ENCODE measurements around the gene CBLB. TPM values are rescaled to one million over a fixed set of nuclear protein-coding genes. Genes with fewer than 3 reads are reported as not detected.
"Not testable (repeated sequence)": the region's sequence is repeated elsewhere in the genome, so short reads cannot be mapped to it uniquely, and the experiment has no call there.

CBLB gene
- total and polyA plus RNA-seq, 2 experiments from 2014 or later: 36.6 to 41.9 TPM

GRCh38 chr3:105764378-105765307 lies 104.2 kb downstream of the CBLB start:
- peaks cover 41% of the 10 kb centered on the region; the same call in 1 of the 2 replicates for H3F3A ChIP-seq (ENCODE audit: insufficient read depth)
- no peak overlapping the region for H3K4me2 ChIP-seq (ENCODE audit: unreplicated experiment)
- no peak for TF ChIP-seq EZH2phosphoT487 (IDR thresholded peaks at IDR 0.05; ENCODE audit: insufficient read depth, low read depth)
- no peak for TF ChIP-seq EZH2 (IDR thresholded peaks at IDR 0.05; ENCODE audit: insufficient read depth, poor library complexity, severe bottlenecking)
- H3K27ac ChIP-seq: no peak overlapping the region
- 97 to 98% methylated on average over 2 of the region's 2 CpGs for WGBS, 2 experiments (ENCODE audit: low coverage in 1 of 2, low lambda C conversion rate in 2 of 2, missing lambda C conversion rate in 2 of 2)
- peaks cover 35% of the 10 kb centered on the region for H3K36me3 ChIP-seq (ENCODE audit: low read depth)
- H3K79me2 ChIP-seq (ENCODE audit: insufficient read depth): peaks cover 100% of the 10 kb centered on the region
- H3K9ac ChIP-seq: no peak overlapping the region
- no peaks in the 10 kb centered on the region for H3K9me3 ChIP-seq (ENCODE audit: low read depth)
- no peak overlapping the region for H3K4me3 ChIP-seq
- no peaks in the 10 kb centered on the region for H3K9me2 ChIP-seq (ENCODE audit: insufficient read depth)
- no peaks in the 10 kb centered on the region for H3K4me1 ChIP-seq (ENCODE audit: insufficient read depth)
- in situ Hi-C loops (cut with MboI): no loop called here
- no peak for DNase-seq
- no peak overlapping the region for H2AFZ ChIP-seq
- no peaks in the 10 kb centered on the region for H3K27me3 ChIP-seq (replicated peaks; ENCODE audit: insufficient read depth)
- H4K20me1 ChIP-seq (ENCODE audit: insufficient read depth): peaks cover 9% of the 10 kb centered on the region; the same call in 1 of the 2 replicates

GRCh38 chr3:105763659-105764036 lies 105.2 kb downstream of the CBLB start:
- H3K27ac ChIP-seq: no peak overlapping the region
- 0 out of 2 replicates have a peak, but pooled peaks cover 7% of the 10 kb centered on the region for H4K20me1 ChIP-seq (ENCODE audit: insufficient read depth)
- no peak for DNase-seq
- no peak overlapping the region for H3K4me2 ChIP-seq (ENCODE audit: unreplicated experiment)
- no peaks in the 10 kb centered on the region for H3K9me2 ChIP-seq (ENCODE audit: insufficient read depth)
- peaks cover 35% of the 10 kb centered on the region; the same call in 1 of the 2 replicates for H3F3A ChIP-seq (ENCODE audit: insufficient read depth)
- no peaks in the 10 kb centered on the region for H3K9me3 ChIP-seq (ENCODE audit: low read depth)
- no peak overlapping the region for H3K4me3 ChIP-seq
- H2AFZ ChIP-seq: no peak overlapping the region
- peaks cover 100% of the 10 kb centered on the region for H3K79me2 ChIP-seq (ENCODE audit: insufficient read depth)
- in situ Hi-C loops (cut with MboI): no loop called here
- H3K9ac ChIP-seq: no peak overlapping the region
- no peaks in the 10 kb centered on the region for H3K27me3 ChIP-seq (replicated peaks; ENCODE audit: insufficient read depth)
- TF ChIP-seq EZH2 (IDR thresholded peaks at IDR 0.05; ENCODE audit: insufficient read depth, poor library complexity, severe bottlenecking): no peak
- no peak for TF ChIP-seq EZH2phosphoT487 (IDR thresholded peaks at IDR 0.05; ENCODE audit: insufficient read depth, low read depth)
- H3K36me3 ChIP-seq (ENCODE audit: low read depth): peaks cover 38% of the 10 kb centered on the region
- no peaks in the 10 kb centered on the region for H3K4me1 ChIP-seq (ENCODE audit: insufficient read depth)

DNA sequence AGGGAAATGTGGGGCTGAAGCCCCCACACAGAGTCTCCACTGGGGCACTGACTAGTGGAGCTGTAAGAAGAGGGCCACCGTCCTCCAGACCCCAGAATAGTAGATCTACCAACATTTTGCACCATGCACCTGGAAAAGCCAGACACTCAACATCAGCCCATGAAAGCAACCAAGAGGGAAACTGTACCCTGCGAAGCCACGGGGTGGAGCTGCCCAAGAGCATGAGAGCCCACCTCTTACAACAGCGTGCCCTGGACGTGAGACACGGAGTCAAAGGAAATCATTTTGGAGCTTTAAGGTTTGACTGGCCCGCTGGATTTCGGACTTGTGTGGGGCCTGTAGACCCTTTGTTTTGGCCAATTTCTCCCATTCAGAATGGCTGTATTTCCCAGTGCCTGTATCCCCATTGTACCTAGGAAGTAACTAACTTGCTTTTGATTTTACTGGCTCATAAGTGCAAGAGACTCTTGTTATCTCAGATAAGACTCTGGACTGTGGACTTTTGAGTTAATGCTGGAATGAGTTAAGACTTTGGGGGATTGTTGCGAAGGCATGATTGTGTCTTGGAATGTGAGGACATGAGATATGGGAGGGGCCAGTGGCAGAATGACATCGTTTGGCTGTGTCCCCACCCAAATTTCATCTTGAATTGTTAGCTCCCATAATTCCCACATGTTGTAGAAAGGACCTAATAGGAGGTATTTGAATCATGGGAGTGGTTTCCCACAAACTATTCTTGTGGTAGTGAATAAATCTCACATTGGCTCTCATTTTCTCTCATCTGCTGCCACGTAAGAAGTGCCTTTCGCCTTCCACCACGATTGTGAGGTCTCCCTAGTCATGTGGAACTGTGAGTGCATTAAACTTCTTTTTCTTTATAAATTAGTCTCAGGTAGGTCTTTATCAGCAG lies 105.8 kb downstream of the CBLB start:
- Histone ChIP-seq H2AFZ (no peak overlapping the region), H3F3A (ENCODE audit: insufficient read depth) (peaks cover 31% of the 10 kb centered on the region; the same call in 1 of the 2 replicates), H3K4me3 (no peak overlapping the region), H3K36me3 (ENCODE audit: low read depth) (peaks cover 40% of the 10 kb centered on the region), H3K27me3 (replicated peaks; ENCODE audit: insufficient read depth) (no peaks in the 10 kb centered on the region), H3K27ac (no peak overlapping the region), H3K4me2 (ENCODE audit: unreplicated experiment) (no peak overlapping the region), H3K9me2 (ENCODE audit: insufficient read depth) (no peaks in the 10 kb centered on the region), H3K4me1 (ENCODE audit: insufficient read depth) (no peaks in the 10 kb centered on the region), H4K20me1 (ENCODE audit: insufficient read depth) (0 out of 2 replicates have a peak, but pooled peaks cover 4% of the 10 kb centered on the region), H3K9ac (no peak overlapping the region), H3K9me3 (ENCODE audit: low read depth) (no peaks in the 10 kb centered on the region), H3K79me2 (ENCODE audit: insufficient read depth) (peaks cover 100% of the 10 kb centered on the region)
- TF ChIP-seq EZH2 (IDR thresholded peaks at IDR 0.05; ENCODE audit: insufficient read depth, poor library complexity, severe bottlenecking): no peak
- TF ChIP-seq EZH2phosphoT487 (IDR thresholded peaks at IDR 0.05; ENCODE audit: insufficient read depth, low read depth): no peak
- DNase-seq: no peak
- WGBS, 2 experiments (ENCODE audit: low coverage in 1 of 2, low lambda C conversion rate in 2 of 2, missing lambda C conversion rate in 2 of 2): 98 to 99% methylated on average over 13 of the region's 13 CpGs
- in situ Hi-C loops (cut with MboI): no loop called here

GRCh38 chr3:105762214-105762613 lies 106.6 kb downstream of the CBLB start:
- H3K4me3 ChIP-seq; H2AFZ ChIP-seq; H3K9ac ChIP-seq; H3K9me3 ChIP-seq (ENCODE audit: low read depth); H3K4me2 ChIP-seq (ENCODE audit: unreplicated experiment); H3K9me2 ChIP-seq (ENCODE audit: insufficient read depth); H4K20me1 ChIP-seq (ENCODE audit: insufficient read depth); H3K27ac ChIP-seq; DNase-seq; H3K27me3 ChIP-seq (replicated peaks; ENCODE audit: insufficient read depth); in situ Hi-C loops (cut with MboI); H3K4me1 ChIP-seq (ENCODE audit: insufficient read depth): not testable (repeated sequence)
- H3K79me2 ChIP-seq (ENCODE audit: insufficient read depth): peaks cover 100% of the 10 kb centered on the region
- whole genome bisulfite sequencing, 2 experiments (ENCODE audit: low coverage in 1 of 2, low lambda C conversion rate in 2 of 2, missing lambda C conversion rate in 2 of 2): 84 to 100% methylated on average over 1 of the region's 1 CpG
- peaks cover 43% of the 10 kb centered on the region for H3K36me3 ChIP-seq (ENCODE audit: low read depth)
- peaks cover 30% of the 10 kb centered on the region; the same call in 1 of the 2 replicates for H3F3A ChIP-seq (ENCODE audit: insufficient read depth)
